Measurements from ENCODE around the gene GSDME. TPM values are rescaled to one million over a fixed set of nuclear protein-coding genes. Genes with fewer than 3 reads are reported as not detected.

Gene GSDME
- total and polyA plus RNA-seq, 12 donors: 2.6 to 70.6 (median 6.3) TPM

GRCh38 chr7:24669971-24670591 lies 87.2 kb downstream of the GSDME start:
- Histone ChIP-seq H3K36me3 (replicated peaks in 1 of 2) (no peaks in the 10 kb centered on the region), H3K27me3 (no peaks in the 10 kb centered on the region), H3K4me1 (replicated peaks in 1 of 2) (peaks cover 14 to 16% of the 10 kb centered on the region in 2 donors), H3K9me3 (replicated peaks in 1 of 3) (no peaks in the 10 kb centered on the region), H3K27ac (no peak overlapping the region), H3K4me3 (no peak overlapping the region)
- intact Hi-C loops (cut with DNase I): loop anchor here in 1 of 2 donors (5.0 kb wide), 1 partner anchor 98 kb away; the partner anchor contains the start of gene PALS2
- DNase-seq: no peak
- no peak for TF ChIP-seq POLR2A (IDR thresholded peaks at IDR 0.05)
- TF ChIP-seq, protein P1, sequence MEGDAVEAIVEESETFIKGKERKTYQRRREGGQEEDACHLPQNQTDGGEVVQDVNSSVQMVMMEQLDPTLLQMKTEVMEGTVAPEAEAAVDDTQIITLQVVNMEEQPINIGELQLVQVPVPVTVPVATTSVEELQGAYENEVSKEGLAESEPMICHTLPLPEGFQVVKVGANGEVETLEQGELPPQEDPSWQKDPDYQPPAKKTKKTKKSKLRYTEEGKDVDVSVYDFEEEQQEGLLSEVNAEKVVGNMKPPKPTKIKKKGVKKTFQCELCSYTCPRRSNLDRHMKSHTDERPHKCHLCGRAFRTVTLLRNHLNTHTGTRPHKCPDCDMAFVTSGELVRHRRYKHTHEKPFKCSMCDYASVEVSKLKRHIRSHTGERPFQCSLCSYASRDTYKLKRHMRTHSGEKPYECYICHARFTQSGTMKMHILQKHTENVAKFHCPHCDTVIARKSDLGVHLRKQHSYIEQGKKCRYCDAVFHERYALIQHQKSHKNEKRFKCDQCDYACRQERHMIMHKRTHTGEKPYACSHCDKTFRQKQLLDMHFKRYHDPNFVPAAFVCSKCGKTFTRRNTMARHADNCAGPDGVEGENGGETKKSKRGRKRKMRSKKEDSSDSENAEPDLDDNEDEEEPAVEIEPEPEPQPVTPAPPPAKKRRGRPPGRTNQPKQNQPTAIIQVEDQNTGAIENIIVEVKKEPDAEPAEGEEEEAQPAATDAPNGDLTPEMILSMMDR (IDR thresholded peaks at IDR 0.05): no peak

DNA sequence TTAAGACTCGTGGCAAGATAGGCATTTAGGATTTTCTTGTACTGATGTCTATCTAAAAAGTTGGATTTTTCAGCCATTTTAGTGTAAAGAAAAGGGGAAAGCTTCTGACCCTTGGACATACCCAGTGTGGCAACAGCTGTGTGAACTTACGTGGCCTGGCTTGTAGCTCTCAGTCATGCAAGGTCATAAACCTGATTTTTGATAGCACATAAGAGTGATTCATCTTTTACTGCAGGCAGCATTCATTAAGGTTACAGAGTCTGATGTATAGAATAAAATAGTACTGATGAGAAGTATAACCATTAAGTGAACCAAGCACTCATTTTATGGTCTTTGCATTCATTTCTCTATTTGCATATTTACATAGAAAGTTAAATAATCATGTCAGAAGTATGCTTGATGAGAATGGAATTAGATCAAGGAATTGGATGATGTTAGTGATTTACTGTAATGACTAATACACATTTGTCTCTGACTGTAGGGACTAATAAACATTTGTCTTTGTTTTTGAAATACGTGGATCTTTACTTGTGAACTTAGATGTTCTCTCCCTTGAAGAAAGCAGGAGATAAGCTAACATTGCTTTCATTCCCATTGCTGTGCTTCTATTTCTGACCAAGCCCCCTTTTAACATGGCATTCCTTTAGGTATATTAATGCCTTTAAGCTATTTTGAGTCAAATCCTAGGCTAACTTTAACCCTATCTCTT lies 88.2 kb downstream of the GSDME start:
- Histone ChIP-seq H3K4me1 (replicated peaks in 1 of 2) (peaks cover 14 to 16% of the 10 kb centered on the region in 2 donors), H3K4me3 (no peak overlapping the region), H3K9me3 (replicated peaks in 1 of 3) (no peaks in the 10 kb centered on the region), H3K36me3 (replicated peaks in 1 of 2) (no peaks in the 10 kb centered on the region), H3K27me3 (no peaks in the 10 kb centered on the region), H3K27ac (no peak overlapping the region)
- DNase-seq: peak in 4 of 7 donors; percentile 20 to 55 (median 36)
- intact Hi-C loops (cut with DNase I): loop anchor here in 1 of 2 donors (5.0 kb wide), 1 partner anchor 97 kb away; the partner anchor contains the start of gene PALS2
- no peak for TF ChIP-seq POLR2A (IDR thresholded peaks at IDR 0.05)
- TF ChIP-seq, protein P1 (IDR thresholded peaks at IDR 0.05): no peak
- 44 to 49% (median 45%) methylated on average over 3 of the region's 3 CpGs for WGBS, 4 donors

- Histone ChIP-seq H3K36me3 (replicated peaks in 1 of 2) (no peaks in the 10 kb centered on the region), H3K4me3 (no peak overlapping the region), H3K27ac (no peak overlapping the region), H3K4me1 (replicated peaks in 1 of 2) (peaks cover 14 to 16% of the 10 kb centered on the region in 2 donors), H3K9me3 (replicated peaks in 1 of 3) (no peaks in the 10 kb centered on the region), H3K27me3 (no peaks in the 10 kb centered on the region)
- 27 to 29% (median 28%) methylated on average over 4 of the region's 4 CpGs for WGBS, 4 donors
- TF ChIP-seq, protein P1 (IDR thresholded peaks at IDR 0.05): peak; percentile 53 to 76 (median 66)
- TF ChIP-seq POLR2A (IDR thresholded peaks at IDR 0.05): no peak
- intact Hi-C loops (cut with DNase I): loop anchor here in 1 of 2 donors (5.0 kb wide), 1 partner anchor 93 kb away; the partner anchor contains the start of gene PALS2
- DNase-seq: peak in 6 of 7 donors; percentile 20 to 57 (median 46)
Observed at GRCh38 chr7:24665564-24666294, 91.5 kb downstream of the GSDME start.

GRCh38 chr7:24660546-24660945 lies 96.7 kb downstream of the GSDME start:
- H3K4me1 ChIP-seq (replicated peaks in 1 of 2): no peaks in the 10 kb centered on the region
- no peak overlapping the region for H3K4me3 ChIP-seq
- TF ChIP-seq, protein P1 (IDR thresholded peaks at IDR 0.05): no peak
- no peak for TF ChIP-seq POLR2A (IDR thresholded peaks at IDR 0.05)
- intact Hi-C loops (cut with DNase I): no loop called here
- no peak for DNase-seq
- H3K27me3 ChIP-seq: no peaks in the 10 kb centered on the region
- H3K27ac ChIP-seq: no peak overlapping the region
- H3K9me3 ChIP-seq (replicated peaks in 1 of 3): no peaks in the 10 kb centered on the region
- H3K36me3 ChIP-seq (replicated peaks in 1 of 2): no peaks in the 10 kb centered on the region
- WGBS, 4 donors: 67 to 87% (median 75%) methylated on average over 2 of the region's 2 CpGs
